Body of pancreas (tissue), 4 donors: Measurements from ENCODE around the gene DGKQ. TPM values are rescaled to one million over a fixed set of nuclear protein-coding genes. Genes with fewer than 3 reads are reported as not detected.
A peak's percentile ranks its signal among the peaks of the same experiment; 100 is the strongest.

Experiments
- ATAC-seq: fragments of 150-250 bp; one replicate; pipeline ENCODE4 v1.9.1; 2016
- DNase-seq, 4 donors: peaks; one replicate each; pipeline ENCODE4 v3.0.0-alpha.2; 2019
- H3K27ac ChIP-seq, 4 donors: fragments of 200-600 bp; sonication (generic); 1 replicate in 3 of 4; 2 replicates in 1 of 4; pipeline versions ENCODE4 v1.5.1 to v1.6.1; 2016 to 2019; ENCODE audit warnings: mild to moderate bottlenecking in 1 of 4, mixed read lengths in 1 of 4, moderate library complexity in 1 of 4
- H3K27me3 ChIP-seq, 2 donors: fragments of 200-600 bp; sonication (generic); one replicate each; pipeline ENCODE4 v1.6.0; 2016; ENCODE audit warnings: mild to moderate bottlenecking in 1 of 2
- H3K36me3 ChIP-seq, 2 donors: fragments of 200-600 bp; sonication (generic); replicated peaks in 1 of 2; 2 replicates each; pipeline ENCODE4 v1.5.1; 2016; ENCODE audit warnings: low read depth in 2 of 2; ENCODE audit not compliant: insufficient read depth in 1 of 2
- H3K4me1 ChIP-seq: fragments of 200-600 bp; sonication (generic); one replicate; pipeline ENCODE4 v1.6.0; 2016
- H3K4me3 ChIP-seq, 2 donors: fragments of 200-600 bp; sonication (generic); 1 replicate in 1 of 2; 2 replicates in 1 of 2; pipeline ENCODE4 v1.5.1; 2016 to 2019
- H3K9me3 ChIP-seq, 3 donors: fragments of 200-600 bp; sonication (generic); 1 replicate in 2 of 3; 2 replicates in 1 of 3; pipeline ENCODE4 v1.5.1; 2016
- POLR2A ChIP-seq, 3 donors: fragments of 450-650 bp; IDR thresholded peaks; one replicate each; pipeline ENCODE4 v1.6.1; 2016; ENCODE audit warnings: antibody characterized with exemption in 3 of 3, mild to moderate bottlenecking in 2 of 3
- WGBS, 2 donors: methylation state at CpG; one replicate each; pipeline ENCODE4 v1.1.5; 2017; 5-methylcytosine and 5-hydroxymethylcytosine counted together
- intact Hi-C: fragments of 100-400 bp; cut with DNase I; formaldehyde crosslinking; loops from one replicate; pipeline ENCODE4 v1.15.1; 2023
- total RNA-seq, 2 donors: library from RNA; depleted of rRNA; stranded (reverse); fragments of >200 nt; gene quantifications; one replicate each; pipeline ENCODE4 v1.1.0, GENCODE V29; 2016
- TF ChIP-seq, protein P1 (sequence below), 7 experiments: fragments of 450-650 bp in 4 of 7; fragments of 200-600 bp in 3 of 7; sonication (generic) in 3 of 7; IDR thresholded peaks; one replicate each; pipeline ENCODE4 v1.5.1; 2016 to 2019; ENCODE audit warnings: antibody characterized with exemption in 7 of 7

Gene DGKQ
- total RNA-seq, 2 donors from 2014 or later, result 13.2 to 17.5 TPM

DNA sequence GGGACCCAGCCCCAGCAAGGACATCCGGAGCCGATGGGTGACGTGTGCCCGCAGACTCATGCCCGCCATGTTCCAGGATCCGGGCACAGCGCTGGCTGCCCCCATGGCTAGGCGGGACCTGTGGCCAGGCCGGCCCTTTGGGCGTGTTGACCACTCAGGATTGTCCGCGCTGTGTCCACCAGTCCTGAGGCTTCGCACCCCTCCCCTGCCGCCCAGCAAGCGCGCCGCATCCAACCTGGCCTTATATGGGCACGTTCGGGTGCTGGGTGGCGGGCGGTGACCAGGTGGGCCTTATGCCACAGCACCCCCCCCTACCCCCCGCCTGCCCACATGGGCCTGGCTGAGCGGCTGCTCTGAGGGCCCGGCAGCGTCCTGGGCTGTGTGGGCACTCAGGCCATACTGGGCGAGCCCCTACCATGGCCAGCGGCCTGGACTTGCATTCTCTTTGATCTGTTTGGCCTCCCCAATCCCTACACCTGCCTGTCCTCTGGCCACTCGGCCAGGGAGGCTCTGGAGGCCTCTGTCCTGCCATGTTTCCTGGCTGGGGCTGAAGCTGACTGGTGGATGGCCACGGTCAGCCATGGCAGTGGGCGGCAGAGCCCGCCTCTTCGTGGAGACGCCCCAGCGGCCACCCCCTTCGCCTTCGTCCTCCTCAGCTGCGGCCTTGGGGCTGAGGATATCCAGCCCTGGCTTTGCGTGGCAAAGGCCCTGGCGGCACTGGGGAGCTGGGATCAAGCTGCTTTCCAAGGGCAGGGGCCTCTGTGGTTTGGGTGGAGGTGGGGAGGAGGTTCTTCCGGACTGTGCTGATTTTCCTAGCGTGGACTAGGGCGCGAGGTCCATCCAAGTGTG lies 40.1 kb upstream of the DGKQ start:
- Histone ChIP-seq H3K27me3 (no peaks in the 10 kb centered on the region), H3K9me3 (no peaks in the 10 kb centered on the region), H3K4me3 (no peak overlapping the region), H3K4me1 (peaks cover 47% of the 10 kb centered on the region), H3K36me3 (no peaks in the 10 kb centered on the region), H3K27ac (no peak overlapping the region)
- 89 to 92% methylated on average over 6 to 31 of the region's 43 CpGs for WGBS, 2 donors
- ATAC-seq (no peak), DNase-seq (no peak)
- TF ChIP-seq, protein P1, sequence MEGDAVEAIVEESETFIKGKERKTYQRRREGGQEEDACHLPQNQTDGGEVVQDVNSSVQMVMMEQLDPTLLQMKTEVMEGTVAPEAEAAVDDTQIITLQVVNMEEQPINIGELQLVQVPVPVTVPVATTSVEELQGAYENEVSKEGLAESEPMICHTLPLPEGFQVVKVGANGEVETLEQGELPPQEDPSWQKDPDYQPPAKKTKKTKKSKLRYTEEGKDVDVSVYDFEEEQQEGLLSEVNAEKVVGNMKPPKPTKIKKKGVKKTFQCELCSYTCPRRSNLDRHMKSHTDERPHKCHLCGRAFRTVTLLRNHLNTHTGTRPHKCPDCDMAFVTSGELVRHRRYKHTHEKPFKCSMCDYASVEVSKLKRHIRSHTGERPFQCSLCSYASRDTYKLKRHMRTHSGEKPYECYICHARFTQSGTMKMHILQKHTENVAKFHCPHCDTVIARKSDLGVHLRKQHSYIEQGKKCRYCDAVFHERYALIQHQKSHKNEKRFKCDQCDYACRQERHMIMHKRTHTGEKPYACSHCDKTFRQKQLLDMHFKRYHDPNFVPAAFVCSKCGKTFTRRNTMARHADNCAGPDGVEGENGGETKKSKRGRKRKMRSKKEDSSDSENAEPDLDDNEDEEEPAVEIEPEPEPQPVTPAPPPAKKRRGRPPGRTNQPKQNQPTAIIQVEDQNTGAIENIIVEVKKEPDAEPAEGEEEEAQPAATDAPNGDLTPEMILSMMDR (IDR thresholded peaks at IDR 0.05), result no peak
- no peak for TF ChIP-seq POLR2A (IDR thresholded peaks at IDR 0.05)
- intact Hi-C loops, result no loop called here

DNA sequence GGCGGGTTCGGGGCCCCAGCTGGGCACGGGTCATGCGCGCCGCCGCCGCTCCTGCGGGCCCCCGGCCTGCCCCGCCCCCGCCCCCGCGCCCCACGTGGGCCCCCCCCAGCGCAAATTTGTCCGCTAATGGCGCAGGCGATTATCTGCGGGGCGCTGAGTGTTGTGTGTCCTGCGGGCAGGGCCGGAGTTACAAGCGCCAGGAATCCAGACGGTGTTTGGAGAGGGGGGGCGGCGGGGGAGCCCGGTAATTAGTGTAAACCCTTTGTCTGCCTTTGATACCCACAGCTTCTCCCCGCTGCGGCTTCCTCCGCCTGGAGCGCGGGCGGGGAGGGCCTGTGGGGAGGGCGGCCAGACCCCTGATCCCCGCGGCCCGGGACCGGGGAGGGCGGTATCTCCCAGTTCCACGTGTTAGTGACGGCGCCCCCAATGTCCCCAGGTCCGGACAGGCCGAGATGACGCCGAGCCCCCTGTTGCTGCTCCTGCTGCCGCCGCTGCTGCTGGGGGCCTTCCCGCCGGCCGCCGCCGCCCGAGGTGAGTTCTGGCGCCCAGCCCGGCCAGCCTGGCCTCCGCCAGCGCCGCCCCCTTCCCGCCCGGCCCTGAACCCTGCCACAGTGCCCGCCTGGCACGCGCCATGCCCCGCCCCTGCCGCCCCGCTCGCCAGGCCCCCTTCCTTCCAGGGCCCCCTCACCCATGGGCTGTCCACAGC lies 38.8 kb upstream of the DGKQ start:
- Histone ChIP-seq H3K4me3 (peak overlapping the region; percentile 8 to 41), H3K9me3 (no peaks in the 10 kb centered on the region), H3K27ac (peak overlapping the region; percentile 40 to 63 (median 56)), H3K27me3 (no peaks in the 10 kb centered on the region), H3K36me3 (no peaks in the 10 kb centered on the region), H3K4me1 (peaks cover 47% of the 10 kb centered on the region)
- TF ChIP-seq, protein P1 (IDR thresholded peaks at IDR 0.05), result no peak
- peak in 1 of 3 donors; percentile 10 for TF ChIP-seq POLR2A (IDR thresholded peaks at IDR 0.05)
- intact Hi-C loops, result no loop called here
- WGBS, 2 donors, result 2% methylated on average over 60 of the region's 69 CpGs; no CpG with 5 or more reads in 1 of the 2 donors
- no peak for ATAC-seq
- peak; percentile 56 to 75 (median 65) for DNase-seq

DNA sequence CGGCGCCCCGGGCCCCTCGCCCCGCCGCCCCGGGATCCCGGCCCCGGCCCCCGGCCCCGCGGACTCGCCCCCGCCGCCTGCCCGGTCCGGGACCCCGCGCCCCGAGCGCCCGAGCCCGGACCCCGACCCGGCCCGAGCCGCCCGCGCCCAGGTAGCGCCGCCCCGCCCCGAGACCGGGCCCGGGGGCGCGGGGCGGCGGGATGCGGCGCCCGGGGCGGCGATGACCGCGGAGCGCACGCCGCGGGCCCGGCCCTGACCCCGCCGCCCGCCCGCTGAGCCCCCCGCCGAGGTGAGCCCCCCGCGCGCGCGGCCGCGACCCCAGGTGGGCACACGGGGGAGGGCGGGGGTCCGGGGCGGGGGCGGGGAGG lies 38.3 kb upstream of the DGKQ start:
- H3K36me3 ChIP-seq, result no peaks in the 10 kb centered on the region
- no peaks in the 10 kb centered on the region for H3K27me3 ChIP-seq
- H3K4me1 ChIP-seq, result peaks cover 47% of the 10 kb centered on the region
- ATAC-seq, result peak; percentile 1
- no peaks in the 10 kb centered on the region for H3K9me3 ChIP-seq
- intact Hi-C loops, result no loop called here
- peak overlapping the region in 1 of 4 donors; percentile 54 for H3K27ac ChIP-seq
- DNase-seq, result no peak
- H3K4me3 ChIP-seq, result no peak overlapping the region
- 0% methylated on average over 15 of the region's 69 CpGs; no CpG with 5 or more reads in 1 of the 2 donors for WGBS, 2 donors
- TF ChIP-seq, protein P1 (IDR thresholded peaks at IDR 0.05), result no peak
- no peak for TF ChIP-seq POLR2A (IDR thresholded peaks at IDR 0.05)

DNA sequence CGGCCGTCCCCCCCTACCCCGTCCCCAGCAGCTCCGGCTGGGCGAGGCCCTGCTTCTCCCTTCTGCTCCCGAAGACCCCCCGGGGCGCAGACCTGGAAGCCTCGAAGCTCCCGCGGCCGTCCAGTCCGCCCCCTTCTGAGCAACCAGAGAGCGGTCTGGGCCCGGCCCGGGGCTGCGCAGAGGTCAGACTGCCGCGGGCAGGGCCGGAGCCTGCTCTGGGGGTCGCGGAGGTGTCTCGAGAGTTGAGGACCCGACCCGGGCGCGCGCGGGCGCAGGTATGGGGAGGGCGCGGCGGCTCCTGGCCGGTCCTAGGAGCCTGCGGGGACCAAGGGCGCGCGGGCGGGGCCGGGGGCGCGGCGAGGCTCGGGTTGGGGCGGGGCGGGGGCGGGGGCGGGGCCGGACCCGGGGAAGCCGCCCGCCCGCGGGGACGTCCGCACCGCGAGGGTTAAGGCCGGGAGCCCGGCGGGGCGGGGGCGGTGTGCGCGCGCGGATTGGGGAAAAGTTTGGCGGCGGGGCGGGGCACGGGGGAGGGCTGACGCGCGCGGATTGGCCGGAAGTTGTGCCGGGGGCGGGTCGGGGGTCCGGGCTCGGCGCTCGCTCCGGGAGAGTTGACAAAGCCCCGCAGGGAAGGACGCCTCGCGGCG lies 37.8 kb upstream of the DGKQ start, which contains the start of gene FGFRL1:
TSS of gene FGFRL1 (plus strand) at position 605 of the 644 bp plus-strand sequence. CDS start 860 bp downstream, outside the sequence.
- intact Hi-C loops, result no loop called here

More for the DNA sequence above, 37.8 kb upstream of the DGKQ start, which contains the start of gene FGFRL1:
- Histone ChIP-seq H3K4me3 (peak within 1 kb of the TSS; percentile 8 to 62), H3K27ac (peak within 1 kb of the TSS; percentile 85 to 94 (median 90)), H3K4me1 (peaks cover 47% of the 10 kb centered on the region), H3K36me3 (no peaks in the 10 kb centered on the region), H3K9me3 (no peaks in the 10 kb centered on the region), H3K27me3 (no peaks in the 10 kb centered on the region)
- WGBS, 2 donors, result 0% methylated on average over 67 of the region's 89 CpGs; no CpG with 5 or more reads in 1 of the 2 donors
- peak; percentile 93 to 96 (median 94) for DNase-seq
- peak; percentile 78 for ATAC-seq
- TF ChIP-seq, protein P1 (IDR thresholded peaks at IDR 0.05), result no peak
- TF ChIP-seq POLR2A (IDR thresholded peaks at IDR 0.05), result peak; percentile 12 to 40 (median 27)
